K562 (cell line): ENCODE measurements around the gene CPED1. TPM values are rescaled to one million over a fixed set of nuclear protein-coding genes. Genes with fewer than 3 reads are reported as not detected.

Source experiments
- CHD1 ChIP-seq: fragments of 200-600 bp; sonication (generic); IDR thresholded peaks from one replicate; pipeline ENCODE4 v1.6.1; 2012; ENCODE audit warnings: mild to moderate bottlenecking, moderate library complexity, low read length, inconsistent platforms
- CHD7 ChIP-seq: fragments of 200-600 bp; sonication (generic); IDR thresholded peaks from one replicate; pipeline ENCODE4 v1.6.1; 2012; ENCODE audit warnings: mild to moderate bottlenecking, low read depth, low read length, inconsistent platforms
- E2F6 ChIP-seq, 2 experiments: IDR thresholded peaks; 2 replicates each; pipeline ENCODE4 v1.6.1; 2011; ENCODE audit warnings: borderline replicate concordance in 1 of 2, control low read depth in 1 of 2, low read depth in 1 of 2, low read length in 1 of 2, mild to moderate bottlenecking in 1 of 2, mixed read lengths in 1 of 2, moderate library complexity in 1 of 2; ENCODE audit not compliant: insufficient read depth in 1 of 2, insufficient read length in 1 of 2, poor library complexity in 1 of 2, severe bottlenecking in 1 of 2; ENCODE audit errors: extremely low read depth in 1 of 2
- NCOA4 ChIP-seq: fragments of 450-650 bp; IDR thresholded peaks from 2 replicates; pipeline ENCODE4 v1.6.1; 2018; ENCODE audit warnings: mild to moderate bottlenecking; ENCODE audit not compliant: partially characterized antibody
- NFRKB ChIP-seq: fragments of 450-650 bp; IDR thresholded peaks from 2 replicates; pipeline ENCODE4 v1.6.1; 2016; ENCODE audit warnings: low read depth
- RBM39 ChIP-seq: fragments of 200-400 bp; formaldehyde crosslinking; optimal IDR thresholded peaks from 2 replicates; pipeline ENCODE3; 2018; ENCODE audit warnings: low read depth, low read length
- SLC30A9 ChIP-seq: fragments of 250-450 bp; sonication (Bioruptor Pico); IDR thresholded peaks from 2 replicates; pipeline ENCODE4 v1.8.0; 2022; ENCODE audit warnings: mild to moderate bottlenecking, moderate library complexity
- TCFL5 ChIP-seq: fragments of 250-450 bp; sonication (Bioruptor Pico); conservative IDR thresholded peaks from 2 replicates; pipeline ENCODE4 v1.6.1; 2021; ENCODE audit warnings: mild to moderate bottlenecking, moderate library complexity, matching md5 sums
- ZMIZ1 ChIP-seq, 2 experiments: fragments of 150-350 bp in 1 of 2; IDR thresholded peaks; 2 replicates each; pipeline ENCODE4 v1.6.1; 2012 to 2016; ENCODE audit warnings: low read depth in 2 of 2, low read length in 2 of 2, mild to moderate bottlenecking in 1 of 2, moderate library complexity in 1 of 2
- polyA plus RNA-seq, 8 experiments: library from polyadenylated mRNA; depleted of rRNA in 4 of 8; stranded (reverse) in 5 of 8; unstranded in 3 of 8; fragments of >200 nt; fragmentation: Nextera tagmentation in 2 of 8; fragmentation: Illumina TruSeq in 1 of 8; extraction: Ambion mirVana in 2 of 8; extraction: Trizol in 1 of 8; gene quantifications; 2 replicates each; pipeline versions ENCODE4 v1.2.1 to v1.2.3, GENCODE V29; 2011 to 2014; ENCODE audit warnings: inconsistent platforms in 1 of 8, missing spikeins in 1 of 8
- total RNA-seq, 7 experiments: library from RNA; depleted of rRNA in 6 of 7; stranded (reverse); fragments of >200 nt in 6 of 7; fragmentation: Illumina TruSeq in 2 of 7; extraction: Trizol in 2 of 7; gene quantifications; 2 replicates each; pipeline versions ENCODE4 v1.2.1 to v1.2.3, GENCODE V29; 2011 to 2021; ENCODE audit warnings: low replicate concordance in 1 of 7

CPED1 gene
- total and polyA plus RNA-seq, 9 of the 15 experiments (the other 6 are each of a cell fraction or from before 2014, with no cell fraction given), result 195 to 393 (median 290) TPM

GRCh38 chr7:120996333-120996987, 7.9 kb downstream of the CPED1 start (continued):
- TF ChIP-seq TCFL5 (CRISPR knock-in tag), result no peak
- no peak for TF ChIP-seq SLC30A9
- TF ChIP-seq RBM39, result no peak
- no peak for TF ChIP-seq CHD1
- no peak for TF ChIP-seq E2F6 (IDR thresholded peaks at IDR 0.05; ENCODE audit: borderline replicate concordance in 1 of 2, extremely low read depth in 1 of 2, insufficient read depth in 1 of 2, insufficient read length in 1 of 2, low read depth in 1 of 2, low read length in 1 of 2, poor library complexity in 1 of 2, severe bottlenecking in 1 of 2)
- TF ChIP-seq NCOA4, result no peak
- TF ChIP-seq ZMIZ1 (IDR thresholded peaks at IDR 0.05; ENCODE audit: low read depth in 2 of 2, low read length in 2 of 2), result no peak
- no peak for TF ChIP-seq CHD7
- TF ChIP-seq NFRKB, result no peak
